ENCODE data around the gene LYSMD4. TPM values are rescaled to one million over a fixed set of nuclear protein-coding genes. Genes with fewer than 3 reads are reported as not detected.

LYSMD4 gene
- total RNA-seq, 1 experiment from 2014 or later: 14.9 TPM

DNA sequence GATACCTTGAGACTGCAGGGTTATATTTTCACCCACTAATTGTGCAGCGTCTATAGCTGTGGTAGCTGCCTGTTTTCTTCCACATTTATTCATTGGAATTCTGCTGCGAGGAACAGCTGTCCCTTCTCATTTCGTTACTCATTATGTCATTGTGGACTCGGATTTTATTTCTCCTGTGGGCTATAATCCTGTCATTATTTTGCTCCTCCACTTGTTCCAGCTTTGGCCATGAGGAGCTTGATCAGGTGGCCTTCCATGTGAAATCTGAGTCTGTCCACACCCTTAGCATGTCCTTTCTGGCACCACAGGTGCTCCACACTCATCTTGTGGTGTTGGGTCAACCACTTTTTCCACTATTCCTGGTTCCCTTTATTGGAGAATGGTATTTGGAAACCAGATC lies 14.8 kb downstream of the LYSMD4 start:
- Mint-ChIP-seq H3K9me3 (peaks cover 6% of the 10 kb centered on the region; the same call in 1 of the 2 replicates), H3K27me3 (ENCODE audit: low read depth) (no peaks in the 10 kb centered on the region), H3K27ac (no peak overlapping the region), H3K36me3 (peaks cover 21% of the 10 kb centered on the region), H3K4me3 (no peak overlapping the region), H3K4me1 (peaks cover 14% of the 10 kb centered on the region)
- DNase-seq (ENCODE audit: low spot score): no peak
- TF ChIP-seq ATF2 (CRISPR knock-in tag; IDR thresholded peaks at IDR 0.05; ENCODE audit: borderline replicate concordance, low read depth) (no peak), ZNF263 (CRISPR knock-in tag; IDR thresholded peaks at IDR 0.05; ENCODE audit: low read depth) (no peak), TP53 (CRISPR knock-in tag; IDR thresholded peaks at IDR 0.05) (no peak), ZNF423 (CRISPR knock-in tag; IDR thresholded peaks at IDR 0.05) (no peak), TEAD4 (CRISPR knock-in tag; IDR thresholded peaks at IDR 0.05) (no peak), NFYB (CRISPR knock-in tag; conservative IDR thresholded peaks at IDR 0.05; ENCODE audit: low read depth) (no peak), ZNF138 (CRISPR knock-in tag; conservative IDR thresholded peaks at IDR 0.05) (no peak), NR2C2 (CRISPR knock-in tag; IDR thresholded peaks at IDR 0.05) (no peak), E2F5 (CRISPR knock-in tag; IDR thresholded peaks at IDR 0.05) (no peak), CREM (CRISPR knock-in tag; IDR thresholded peaks at IDR 0.05) (no peak), ETV6 (CRISPR knock-in tag; IDR thresholded peaks at IDR 0.05) (no peak), FOXP4 (CRISPR knock-in tag; IDR thresholded peaks at IDR 0.05) (no peak), ZNF416 (CRISPR knock-in tag; IDR thresholded peaks at IDR 0.05) (no peak)
- TF ChIP-seq, protein P1, sequence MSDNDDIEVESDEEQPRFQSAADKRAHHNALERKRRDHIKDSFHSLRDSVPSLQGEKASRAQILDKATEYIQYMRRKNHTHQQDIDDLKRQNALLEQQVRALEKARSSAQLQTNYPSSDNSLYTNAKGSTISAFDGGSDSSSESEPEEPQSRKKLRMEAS (CRISPR knock-in tag; IDR thresholded peaks at IDR 0.05): no peak
- TF ChIP-seq, protein P2, sequence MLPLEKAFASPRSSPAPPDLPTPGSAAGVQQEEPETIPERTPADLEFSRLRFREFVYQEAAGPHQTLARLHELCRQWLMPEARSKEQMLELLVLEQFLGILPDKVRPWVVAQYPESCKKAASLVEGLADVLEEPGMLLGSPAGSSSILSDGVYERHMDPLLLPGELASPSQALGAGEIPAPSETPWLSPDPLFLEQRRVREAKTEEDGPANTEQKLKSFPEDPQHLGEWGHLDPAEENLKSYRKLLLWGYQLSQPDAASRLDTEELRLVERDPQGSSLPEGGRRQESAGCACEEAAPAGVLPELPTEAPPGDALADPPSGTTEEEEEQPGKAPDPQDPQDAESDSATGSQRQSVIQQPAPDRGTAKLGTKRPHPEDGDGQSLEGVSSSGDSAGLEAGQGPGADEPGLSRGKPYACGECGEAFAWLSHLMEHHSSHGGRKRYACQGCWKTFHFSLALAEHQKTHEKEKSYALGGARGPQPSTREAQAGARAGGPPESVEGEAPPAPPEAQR (CRISPR knock-in tag; IDR thresholded peaks at IDR 0.05): no peak
- TF ChIP-seq, protein P3, sequence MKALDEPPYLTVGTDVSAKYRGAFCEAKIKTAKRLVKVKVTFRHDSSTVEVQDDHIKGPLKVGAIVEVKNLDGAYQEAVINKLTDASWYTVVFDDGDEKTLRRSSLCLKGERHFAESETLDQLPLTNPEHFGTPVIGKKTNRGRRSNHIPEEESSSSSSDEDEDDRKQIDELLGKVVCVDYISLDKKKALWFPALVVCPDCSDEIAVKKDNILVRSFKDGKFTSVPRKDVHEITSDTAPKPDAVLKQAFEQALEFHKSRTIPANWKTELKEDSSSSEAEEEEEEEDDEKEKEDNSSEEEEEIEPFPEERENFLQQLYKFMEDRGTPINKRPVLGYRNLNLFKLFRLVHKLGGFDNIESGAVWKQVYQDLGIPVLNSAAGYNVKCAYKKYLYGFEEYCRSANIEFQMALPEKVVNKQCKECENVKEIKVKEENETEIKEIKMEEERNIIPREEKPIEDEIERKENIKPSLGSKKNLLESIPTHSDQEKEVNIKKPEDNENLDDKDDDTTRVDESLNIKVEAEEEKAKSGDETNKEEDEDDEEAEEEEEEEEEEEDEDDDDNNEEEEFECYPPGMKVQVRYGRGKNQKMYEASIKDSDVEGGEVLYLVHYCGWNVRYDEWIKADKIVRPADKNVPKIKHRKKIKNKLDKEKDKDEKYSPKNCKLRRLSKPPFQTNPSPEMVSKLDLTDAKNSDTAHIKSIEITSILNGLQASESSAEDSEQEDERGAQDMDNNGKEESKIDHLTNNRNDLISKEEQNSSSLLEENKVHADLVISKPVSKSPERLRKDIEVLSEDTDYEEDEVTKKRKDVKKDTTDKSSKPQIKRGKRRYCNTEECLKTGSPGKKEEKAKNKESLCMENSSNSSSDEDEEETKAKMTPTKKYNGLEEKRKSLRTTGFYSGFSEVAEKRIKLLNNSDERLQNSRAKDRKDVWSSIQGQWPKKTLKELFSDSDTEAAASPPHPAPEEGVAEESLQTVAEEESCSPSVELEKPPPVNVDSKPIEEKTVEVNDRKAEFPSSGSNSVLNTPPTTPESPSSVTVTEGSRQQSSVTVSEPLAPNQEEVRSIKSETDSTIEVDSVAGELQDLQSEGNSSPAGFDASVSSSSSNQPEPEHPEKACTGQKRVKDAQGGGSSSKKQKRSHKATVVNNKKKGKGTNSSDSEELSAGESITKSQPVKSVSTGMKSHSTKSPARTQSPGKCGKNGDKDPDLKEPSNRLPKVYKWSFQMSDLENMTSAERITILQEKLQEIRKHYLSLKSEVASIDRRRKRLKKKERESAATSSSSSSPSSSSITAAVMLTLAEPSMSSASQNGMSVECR (CRISPR knock-in tag; IDR thresholded peaks at IDR 0.05; ENCODE audit: borderline replicate concordance): no peak
- POLR2A ChIA-PET: interaction anchor here (1.2 kb wide), 1 partner anchor 446 kb away, joined by 3 read pairs; no protein-coding TSS in a partner anchor
- CTCF ChIA-PET: interaction anchor here (1.5 to 2.4 kb wide), 2 partner anchors 11 to 14 kb away, joined by 6 to 7 read pairs; no protein-coding TSS in a partner anchor
- ATAC-seq: no peak
